HepG2 (cell line): ENCODE data around the gene PLEKHN1. TPM values are rescaled to one million over a fixed set of nuclear protein-coding genes. Genes with fewer than 3 reads are reported as not detected.
A peak's percentile ranks its signal among the peaks of the same experiment; 100 is the strongest.

Source experiments
- ATAC-seq: fragments of 200-7000 bp; cut with Tn5 transposase; 3 replicates; pipeline ENCODE4 v1.9.1; 2020; ENCODE audit warnings: mild to moderate bottlenecking, moderate library complexity
- BruUV-seq: library from RNA; stranded (reverse); fragments of 400-500 nt; replicated peaks from 2 replicates; lab custom pipeline; 2021; lab: Mats Ljungman, UMichigan
- CTCF ChIA-PET: fragments of 300-600 bp; formaldehyde crosslinking; extraction: SDS; loops from one replicate; lab custom pipeline; 2021; ENCODE audit warnings: low total read pairs, inconsistent platforms, low intra/inter-chr PET ratio; lab: Yijun Ruan, JAX
- POLR2A ChIA-PET: fragments of 350-600 bp; sonication (Branson Sonifier 250); formaldehyde crosslinking; loops from one replicate; lab custom pipeline; 2020; ENCODE audit warnings: antibody characterized with exemption, inconsistent platforms; lab: Yijun Ruan, JAX
- DNase-seq: peaks from one replicate; pipeline ENCODE4 v3.0.0-alpha.2; 2015; ENCODE audit warnings: low spot score
- FAIRE-seq: peaks from 3 replicates; lab custom pipeline; 2011; peaks lifted over from hg19 to GRCh38; lab: Jason Lieb, UNC
- H2AFZ ChIP-seq: one replicate; pipeline ENCODE4 v1.6.1; 2011; ENCODE audit warnings: low read length, inconsistent platforms
- H3K27ac ChIP-seq: fragments of 300-600 bp; 3 replicates; pipeline ENCODE4 v1.8.0; 2011; ENCODE audit warnings: mixed run types, mild to moderate bottlenecking, mixed read lengths, low read length, inconsistent platforms; ENCODE audit not compliant: insufficient read depth; ENCODE audit errors: extremely low read length
- H3K27me3 ChIP-seq, 2 experiments: fragments of 200-600 bp in 1 of 2; 2 replicates in 1 of 2; 3 replicates in 1 of 2; pipeline versions ENCODE4 v1.6.0 to v1.8.0; 2011; ENCODE audit warnings: low read length in 2 of 2, mild to moderate bottlenecking in 2 of 2, moderate library complexity in 2 of 2, inconsistent platforms in 1 of 2; ENCODE audit not compliant: insufficient read depth in 2 of 2, control insufficient read depth in 1 of 2
- H3K36me3 ChIP-seq, 2 experiments: fragments of 200-600 bp in 1 of 2; replicated peaks in 1 of 2; 2 replicates in 1 of 2; 3 replicates in 1 of 2; pipeline versions ENCODE4 v1.5.1 to v1.8.0; 2011; ENCODE audit warnings: low read length in 2 of 2, inconsistent platforms in 1 of 2; ENCODE audit not compliant: insufficient read depth in 2 of 2, control insufficient read depth in 1 of 2
- H3K4me1 ChIP-seq: 2 replicates; pipeline ENCODE4 v1.5.1; 2012; ENCODE audit warnings: low read length, inconsistent platforms; ENCODE audit not compliant: insufficient read depth
- H3K4me2 ChIP-seq: 2 replicates; pipeline ENCODE4 v1.6.0; 2011; ENCODE audit warnings: low read depth, low read length, inconsistent platforms
- H3K4me3 ChIP-seq, 3 experiments: fragments of 200-600 bp in 1 of 3; sonication (generic), shearing (Covaris generic) in 1 of 3; replicated peaks in 1 of 3; 2 replicates each; pipeline ENCODE4 v1.5.1; 2011 to 2016; ENCODE audit warnings: low read length in 3 of 3, inconsistent platforms in 2 of 3, low read depth in 2 of 3, mild to moderate bottlenecking in 2 of 3, control low read depth in 1 of 3, mixed read lengths in 1 of 3; ENCODE audit not compliant: insufficient read depth in 1 of 3
- H3K79me2 ChIP-seq: one replicate; pipeline ENCODE4 v1.6.1; 2011; ENCODE audit warnings: low read length, inconsistent platforms; ENCODE audit not compliant: insufficient read depth
- H3K9ac ChIP-seq: 2 replicates; pipeline ENCODE4 v1.6.0; 2011; ENCODE audit warnings: mild to moderate bottlenecking, low read depth, low read length, inconsistent platforms; ENCODE audit not compliant: insufficient read depth
- H3K9me3 ChIP-seq: 2 replicates; pipeline ENCODE4 v1.5.1; 2012; ENCODE audit warnings: mild to moderate bottlenecking, low read length
- H4K20me1 ChIP-seq: 2 replicates; pipeline ENCODE4 v1.6.0; 2011; ENCODE audit warnings: inconsistent platforms, mild to moderate bottlenecking, low read length, moderate library complexity; ENCODE audit not compliant: insufficient read depth
- KDM2A ChIP-seq: sonication (generic); formaldehyde crosslinking; IDR thresholded peaks from 2 replicates; pipeline ENCODE4 v1.4.0; 2020; ENCODE audit warnings: low read depth, missing genetic modification reagents, borderline replicate concordance
- TRIM22 ChIP-seq: fragments of 450-650 bp; IDR thresholded peaks from 2 replicates; pipeline ENCODE4 v1.6.1; 2017
- ZBTB33 ChIP-seq: sonication (generic); formaldehyde crosslinking; IDR thresholded peaks from 2 replicates; pipeline ENCODE4 v1.4.0; 2020; ENCODE audit warnings: missing genetic modification reagents
- ZNF674 ChIP-seq: sonication (generic); formaldehyde crosslinking; IDR thresholded peaks from 2 replicates; pipeline ENCODE4 v1.5.0; 2020; ENCODE audit warnings: low read depth, mild to moderate bottlenecking, missing genetic modification reagents
- whole genome bisulfite sequencing: methylation state at CpG from one replicate; pipeline ENCODE4 v1.1.6; 2017; ENCODE audit warnings: low lambda C conversion rate; 5-methylcytosine and 5-hydroxymethylcytosine counted together
- in situ Hi-C: cut with HindIII; loops from 2 replicates; pipeline ENCODE4 v1.10.0; 2017; ENCODE audit warnings: low pct_unique_long_range_greater_than_20kb; ENCODE audit not compliant: extremely low pct_ligation_motif_present
- intact Hi-C: fragments of 100-400 bp; cut with micrococcal nuclease; formaldehyde crosslinking; loops from one replicate; pipeline ENCODE4 v1.10.0; 2022; ENCODE audit not compliant: unreplicated experiment
- polyA plus RNA-seq, 8 experiments: library from polyadenylated mRNA; depleted of rRNA in 3 of 8; stranded (reverse) in 7 of 8; unstranded in 1 of 8; fragments of >200 nt; fragmentation: Illumina TruSeq in 4 of 8; extraction: Trizol in 4 of 8; gene quantifications; 2 replicates each; pipeline versions ENCODE4 v1.2.1 to v1.2.3, GENCODE V29; 2011 to 2016; ENCODE audit warnings: low read depth in 4 of 8, missing spikeins in 1 of 8, mixed read lengths in 1 of 8; ENCODE audit not compliant: insufficient read depth in 1 of 8
- total RNA-seq, 5 experiments: library from RNA; depleted of rRNA; stranded (reverse); fragments of >200 nt; fragmentation: Illumina TruSeq; extraction: Trizol; gene quantifications; 2 replicates each; pipeline ENCODE4 v1.2.3, GENCODE V29; 2016; ENCODE audit warnings: low read depth in 1 of 5

PLEKHN1 gene
- total and polyA plus RNA-seq, 2 of the 13 experiments (the other 11 are each of a cell fraction or from before 2014, with no cell fraction given): 0.42 to 0.58 TPM

- no peak for TF ChIP-seq ZNF674 (CRISPR knock-in tag)
- TF ChIP-seq KDM2A (CRISPR knock-in tag): peak; percentile 20; the same call in 1 of the 2 replicates
- TF ChIP-seq, all 625 proteins: peak for 22
These were observed 15.8 kb downstream of the PLEKHN1 start, which contains the start of gene PERM1 (continued) for GRCh38 chr1:981955-982558.

- peak; percentile 19; the same call in 1 of the 2 replicates for TF ChIP-seq ZBTB33 (CRISPR knock-in tag)
- no peak for TF ChIP-seq TRIM22
- H3K4me3 ChIP-seq: peak overlapping the region in 1 of 3 experiments; percentile 70; a peak in 1 of 6 replicates
- intact Hi-C loops: no loop called here
- H3K27me3 ChIP-seq: peaks cover 22 to 60% of the 10 kb centered on the region in 2 experiments
- no peaks in the 10 kb centered on the region for H3K36me3 ChIP-seq
- 55% methylated on average over 14 of the region's 43 CpGs for WGBS
- no peaks in the 10 kb centered on the region for H3K9me3 ChIP-seq
- H3K27ac ChIP-seq: no peak overlapping the region
- FAIRE-seq: no peak
- H4K20me1 ChIP-seq: no peaks in the 10 kb centered on the region
- no peak overlapping the region for H3K9ac ChIP-seq
- no peak overlapping the region for H2AFZ ChIP-seq
- peak overlapping the region; percentile 74 for H3K4me2 ChIP-seq
- peaks cover 45% of the 10 kb centered on the region for H3K4me1 ChIP-seq
- no peak for DNase-seq
- ChIA-PET POLR2A (interaction anchor here (0.8 to 1.3 kb wide), 3 partner anchors 16 to 142 kb away, joined by 3 read pairs; partner anchors contain the start of gene PLEKHN1), CTCF (interaction anchor here (2.4 kb wide), 1 partner anchor 81 kb away, joined by 8 read pairs; no protein-coding TSS in a partner anchor)
- H3K79me2 ChIP-seq: no peaks in the 10 kb centered on the region
- ATAC-seq: no peak
- no TSS peak for BruUV-seq
- in situ Hi-C loops: no loop called here
These were observed 16.6 kb downstream of the PLEKHN1 start for GRCh38 chr1:982765-983436.
